IMR-90 (cell line): ENCODE data around the gene ARHGEF37. TPM values are rescaled to one million over a fixed set of nuclear protein-coding genes. Genes with fewer than 3 reads are reported as not detected.

Experiments used
- ATAC-seq: fragments of 200-7000 bp; cut with Tn5 transposase; 2 replicates; pipeline ENCODE4 v1.9.1; 2020; ENCODE audit warnings: low read depth, mild to moderate bottlenecking, moderate library complexity
- BruUV-seq: library from RNA; stranded (reverse); fragments of 400-500 nt; replicated peaks from 2 replicates; lab custom pipeline; 2021; lab: Mats Ljungman, UMichigan
- CTCF ChIA-PET: fragments of 300-600 bp; formaldehyde crosslinking; extraction: SDS; loops from one replicate; lab custom pipeline; 2021; ENCODE audit warnings: antibody characterized with exemption; lab: Yijun Ruan, JAX
- POLR2A ChIA-PET: fragments of 300-600 bp; sonication (Branson Sonifier 250); formaldehyde crosslinking; loops from one replicate; lab custom pipeline; 2022; ENCODE audit warnings: antibody characterized with exemption; ENCODE audit not compliant: unreplicated experiment; lab: Charles Lee
- DNase-seq: peaks from one replicate; pipeline ENCODE4 v3.0.0; 2013
- H2AFZ ChIP-seq: replicated peaks from 2 replicates; pipeline ENCODE3; 2013; ENCODE audit warnings: low read length, mild to moderate bottlenecking; ENCODE audit not compliant: poor library complexity
- H2AK5ac ChIP-seq: 2 replicates; pipeline ENCODE4 v1.6.1; 2013; ENCODE audit warnings: low read depth, low read length, inconsistent platforms
- H2AK9ac ChIP-seq: replicated peaks from 2 replicates; pipeline ENCODE3; 2013; ENCODE audit warnings: mild to moderate bottlenecking, low read depth, low read length, moderate library complexity; ENCODE audit not compliant: poor library complexity
- H2BK120ac ChIP-seq: 2 replicates; pipeline ENCODE4 v1.6.1; 2013; ENCODE audit warnings: low read depth, low read length, inconsistent platforms
- H2BK15ac ChIP-seq: 3 replicates; pipeline ENCODE4 v1.6.1; 2013; ENCODE audit warnings: low read depth, low read length, inconsistent platforms
- H2BK20ac ChIP-seq: 2 replicates; pipeline ENCODE4 v1.6.1; 2013; ENCODE audit warnings: low read depth, mild to moderate bottlenecking, inconsistent platforms, low read length, moderate library complexity
- H2BK5ac ChIP-seq: 2 replicates; pipeline ENCODE4 v1.6.1; 2013; ENCODE audit warnings: mild to moderate bottlenecking, low read depth, low read length, inconsistent platforms; ENCODE audit not compliant: poor library complexity, severe bottlenecking
- H3K14ac ChIP-seq: replicated peaks from 2 replicates; pipeline ENCODE4 v1.6.1; 2013; ENCODE audit warnings: low read depth, low read length, inconsistent platforms
- H3K18ac ChIP-seq: 2 replicates; pipeline ENCODE4 v1.6.1; 2013; ENCODE audit warnings: low read depth, low read length, control low read depth
- H3K23ac ChIP-seq: 2 replicates; pipeline ENCODE4 v1.6.1; 2013; ENCODE audit warnings: low read depth, low read length, inconsistent platforms
- H3K27ac ChIP-seq: 2 replicates; pipeline ENCODE4 v1.5.1; 2013; ENCODE audit warnings: mild to moderate bottlenecking, control low read depth, low read length; ENCODE audit not compliant: insufficient read depth
- H3K27me3 ChIP-seq: 2 replicates; pipeline ENCODE4 v1.6.1; 2013; ENCODE audit warnings: low read length; ENCODE audit not compliant: control insufficient read depth, insufficient read depth
- H3K36me3 ChIP-seq: 2 replicates; pipeline ENCODE4 v1.6.1; 2013; ENCODE audit warnings: low read length, mixed read lengths; ENCODE audit not compliant: control insufficient read depth, insufficient read depth
- H3K4ac ChIP-seq: 2 replicates; pipeline ENCODE4 v1.6.1; 2013; ENCODE audit warnings: low read depth, low read length, inconsistent platforms
- H3K4me1 ChIP-seq: 2 replicates; pipeline ENCODE4 v1.6.1; 2013; ENCODE audit warnings: low read length, mixed read lengths; ENCODE audit not compliant: control insufficient read depth, insufficient read depth
- H3K4me2 ChIP-seq: 2 replicates; pipeline ENCODE4 v1.6.1; 2013; ENCODE audit warnings: low read depth, mild to moderate bottlenecking, control low read depth, low read length, moderate library complexity
- H3K4me3 ChIP-seq: 2 replicates; pipeline ENCODE4 v1.5.1; 2013; ENCODE audit warnings: low read depth, mild to moderate bottlenecking, control low read depth, low read length, moderate library complexity; ENCODE audit not compliant: insufficient read depth
- H3K56ac ChIP-seq: 2 replicates; pipeline ENCODE4 v1.6.1; 2013; ENCODE audit warnings: low read length, inconsistent platforms; ENCODE audit not compliant: insufficient read depth; ENCODE audit errors: extremely low read depth
- H3K79me1 ChIP-seq, 2 experiments: 2 replicates each; pipeline ENCODE4 v1.6.1; 2013; ENCODE audit warnings: low read length in 2 of 2, inconsistent platforms in 1 of 2, low read depth in 1 of 2
- H3K9ac ChIP-seq: 2 replicates; pipeline ENCODE4 v1.6.1; 2013; ENCODE audit warnings: low read depth, low read length, control low read depth
- H3K9me1 ChIP-seq: 2 replicates; pipeline ENCODE4 v1.6.1; 2013; ENCODE audit warnings: low read length, inconsistent platforms; ENCODE audit not compliant: insufficient read depth
- H3K9me3 ChIP-seq: 2 replicates; pipeline ENCODE4 v1.6.1; 2013; ENCODE audit warnings: low read length; ENCODE audit not compliant: control insufficient read depth, insufficient read depth
- H4K20me1 ChIP-seq: 2 replicates; pipeline ENCODE4 v1.6.1; 2013; ENCODE audit warnings: low read length, inconsistent platforms; ENCODE audit not compliant: insufficient read depth
- H4K5ac ChIP-seq: 2 replicates; pipeline ENCODE4 v1.6.1; 2013; ENCODE audit warnings: mild to moderate bottlenecking, low read depth, low read length, control low read depth
- H4K8ac ChIP-seq, 2 experiments: 2 replicates each; pipeline ENCODE4 v1.6.1; 2013; ENCODE audit warnings: low read depth in 2 of 2, low read length in 2 of 2, control low read depth in 1 of 2, inconsistent platforms in 1 of 2
- H4K91ac ChIP-seq: 2 replicates; pipeline ENCODE4 v1.6.1; 2013; ENCODE audit warnings: low read depth, low read length, inconsistent platforms; ENCODE audit not compliant: insufficient read depth
- BHLHE40 ChIP-seq: fragments of 150-350 bp; IDR thresholded peaks from 2 replicates; pipeline ENCODE4 v1.6.1; 2016; ENCODE audit warnings: mild to moderate bottlenecking, low read depth, low read length
- CEBPB ChIP-seq: IDR thresholded peaks from 2 replicates; pipeline ENCODE4 v1.6.1; 2012; ENCODE audit warnings: low read depth, low read length, improper control_type of control experiment
- CHD1 ChIP-seq: IDR thresholded peaks from 2 replicates; pipeline ENCODE4 v1.6.1; 2012; ENCODE audit warnings: low read depth, low read length, improper control_type of control experiment
- CTCF ChIP-seq: conservative IDR thresholded peaks from 2 replicates; pipeline ENCODE4 v1.5.1; 2012; ENCODE audit warnings: mild to moderate bottlenecking, low read depth, low read length, improper control_type of control experiment
- ELK1 ChIP-seq: fragments of 150-350 bp; IDR thresholded peaks from 2 replicates; pipeline ENCODE4 v1.6.1; 2016; ENCODE audit warnings: low read depth, mild to moderate bottlenecking, low read length, moderate library complexity, borderline replicate concordance
- FOS ChIP-seq: fragments of 150-350 bp; IDR thresholded peaks from 2 replicates; pipeline ENCODE4 v1.6.1; 2016; ENCODE audit warnings: low read depth, low read length
- MAFK ChIP-seq: IDR thresholded peaks from 2 replicates; pipeline ENCODE4 v1.6.1; 2012; ENCODE audit warnings: low read depth, low read length, improper control_type of control experiment
- MAZ ChIP-seq: IDR thresholded peaks from 2 replicates; pipeline ENCODE4 v1.6.1; 2012; ENCODE audit warnings: low read depth, mild to moderate bottlenecking, low read length, improper control_type of control experiment, moderate library complexity, borderline replicate concordance
- MXI1 ChIP-seq: IDR thresholded peaks from 2 replicates; pipeline ENCODE4 v1.6.1; 2012; ENCODE audit warnings: low read depth, mild to moderate bottlenecking, low read length, moderate library complexity, borderline replicate concordance
- NFE2L2 ChIP-seq: fragments of 150-350 bp; IDR thresholded peaks from 2 replicates; pipeline ENCODE4 v1.6.1; 2016; ENCODE audit warnings: low read depth, mild to moderate bottlenecking, low read length
- SMC3 ChIP-seq: fragments of 150-350 bp; IDR thresholded peaks from 2 replicates; pipeline ENCODE4 v1.6.1; 2016; ENCODE audit warnings: low read depth, mild to moderate bottlenecking, antibody characterized with exemption, low read length, moderate library complexity
- USF2 ChIP-seq: fragments of 150-350 bp; IDR thresholded peaks from 2 replicates; pipeline ENCODE4 v1.6.1; 2017; ENCODE audit warnings: mild to moderate bottlenecking, antibody characterized with exemption, low read length, low read depth
- WGBS, 2 experiments: methylation state at CpG; one replicate each; pipeline versions ENCODE4 v1.1.5 to v1.1.7; 2013; ENCODE audit warnings: missing lambda C conversion rate in 2 of 2; ENCODE audit not compliant: insufficient read length in 1 of 2; ENCODE audit errors: extremely low coverage in 2 of 2; 5-methylcytosine and 5-hydroxymethylcytosine counted together
- dilution Hi-C: fragments of 300-500 bp; cut with HindIII; formaldehyde crosslinking; loops from one replicate; pipeline ENCODE4 v1.14.3; 2018; ENCODE audit warnings: low sequenced_read_pairs; ENCODE audit not compliant: unreplicated experiment
- in situ Hi-C: fragments of 300-500 bp; cut with MboI; formaldehyde crosslinking; loops from 3 replicates; pipeline ENCODE4 v1.14.3; 2019; ENCODE audit warnings: low sequenced_read_pairs, inconsistent platforms, mixed read lengths
- intact Hi-C: fragments of 100-400 bp; cut with micrococcal nuclease; formaldehyde crosslinking; loops from 2 replicates; pipeline ENCODE4 v1.10.0; 2022
- polyA plus RNA-seq, 3 experiments: library from polyadenylated mRNA; depleted of rRNA; stranded (reverse); fragments of >200 nt; gene quantifications; 2 replicates each; pipeline ENCODE4 v1.2.3, GENCODE V29; 2012; ENCODE audit warnings: low replicate concordance in 1 of 3
- total RNA-seq: library from RNA; depleted of rRNA; stranded (reverse); fragments of >200 nt; gene quantifications from 2 replicates; pipeline ENCODE4 v1.2.3, GENCODE V29; 2012

ARHGEF37 gene
- total and polyA plus RNA-seq, 2 of the 4 experiments (the other 2 are of a cell fraction), result 0.39 to 0.54 TPM

- CTCF ChIA-PET, result no interaction called here
Measured at GRCh38 chr5:149681252-149681651, 100.0 kb downstream of the ARHGEF37 start.

More at GRCh38 chr5:149681252-149681651, 100.0 kb downstream of the ARHGEF37 start:
- H4K8ac ChIP-seq, result no peak overlapping the region
- H3K23ac ChIP-seq, result no peak overlapping the region
- H3K79me1 ChIP-seq, result no peaks in the 10 kb centered on the region
- H3K14ac ChIP-seq, result no peak overlapping the region
- H2AFZ ChIP-seq, result no peak overlapping the region
- no peak overlapping the region for H2AK9ac ChIP-seq
- TF ChIP-seq CHD1 (no peak), MAZ (no peak), BHLHE40 (no peak), MXI1 (no peak), CTCF (no peak), SMC3 (no peak), FOS (no peak), CEBPB (no peak), MAFK (no peak), NFE2L2 (no peak), ELK1 (no peak), USF2 (no peak)
- no peak overlapping the region for H4K91ac ChIP-seq
- H2BK5ac ChIP-seq, result no peak overlapping the region
- POLR2A ChIA-PET, result no interaction called here
- no peak overlapping the region for H3K9ac ChIP-seq
- intact Hi-C loops, result no loop called here
- no peak overlapping the region for H3K27ac ChIP-seq
- dilution Hi-C loops, result no loop called here
- ATAC-seq, result no peak
- H2BK20ac ChIP-seq, result no peak overlapping the region
- H3K9me3 ChIP-seq, result no peaks in the 10 kb centered on the region
- H4K20me1 ChIP-seq, result no peaks in the 10 kb centered on the region
- H2AK5ac ChIP-seq, result no peak overlapping the region
- H3K36me3 ChIP-seq, result no peaks in the 10 kb centered on the region
- BruUV-seq, result no TSS peak
- H3K9me1 ChIP-seq, result no peaks in the 10 kb centered on the region
- WGBS, 2 experiments, result no CpG with 5 or more reads among the region's 5 CpGs
- DNase-seq, result no peak
- no peak overlapping the region for H2BK15ac ChIP-seq
- H3K56ac ChIP-seq, result no peak overlapping the region
- no peak overlapping the region for H2BK120ac ChIP-seq
- no peak overlapping the region for H3K18ac ChIP-seq
- no peaks in the 10 kb centered on the region for H3K4me1 ChIP-seq
- no peak overlapping the region for H3K4me2 ChIP-seq
- no peak overlapping the region for H4K5ac ChIP-seq
- in situ Hi-C loops, result no loop called here
- peaks cover 67% of the 10 kb centered on the region for H3K27me3 ChIP-seq
- no peak overlapping the region for H3K4me3 ChIP-seq
- no peak overlapping the region for H3K4ac ChIP-seq
